HT-29 (cell line): ENCODE measurements around the gene UIMC1. TPM values are rescaled to one million over a fixed set of nuclear protein-coding genes. Genes with fewer than 3 reads are reported as not detected.

Experiments
- DNase-seq: peaks from one replicate; pipeline ENCODE4 v3.0.0-alpha.2; 2015; ENCODE audit warnings: low spot score
- total RNA-seq: library from RNA; depleted of rRNA; stranded (reverse); fragments of >200 nt; shearing (Covaris generic); gene quantifications from 2 replicates; pipeline ENCODE4 v1.2.3, GENCODE V29; 2014

UIMC1 gene
- total RNA-seq, 1 experiment from 2014 or later, result 24.1 TPM

DNA sequence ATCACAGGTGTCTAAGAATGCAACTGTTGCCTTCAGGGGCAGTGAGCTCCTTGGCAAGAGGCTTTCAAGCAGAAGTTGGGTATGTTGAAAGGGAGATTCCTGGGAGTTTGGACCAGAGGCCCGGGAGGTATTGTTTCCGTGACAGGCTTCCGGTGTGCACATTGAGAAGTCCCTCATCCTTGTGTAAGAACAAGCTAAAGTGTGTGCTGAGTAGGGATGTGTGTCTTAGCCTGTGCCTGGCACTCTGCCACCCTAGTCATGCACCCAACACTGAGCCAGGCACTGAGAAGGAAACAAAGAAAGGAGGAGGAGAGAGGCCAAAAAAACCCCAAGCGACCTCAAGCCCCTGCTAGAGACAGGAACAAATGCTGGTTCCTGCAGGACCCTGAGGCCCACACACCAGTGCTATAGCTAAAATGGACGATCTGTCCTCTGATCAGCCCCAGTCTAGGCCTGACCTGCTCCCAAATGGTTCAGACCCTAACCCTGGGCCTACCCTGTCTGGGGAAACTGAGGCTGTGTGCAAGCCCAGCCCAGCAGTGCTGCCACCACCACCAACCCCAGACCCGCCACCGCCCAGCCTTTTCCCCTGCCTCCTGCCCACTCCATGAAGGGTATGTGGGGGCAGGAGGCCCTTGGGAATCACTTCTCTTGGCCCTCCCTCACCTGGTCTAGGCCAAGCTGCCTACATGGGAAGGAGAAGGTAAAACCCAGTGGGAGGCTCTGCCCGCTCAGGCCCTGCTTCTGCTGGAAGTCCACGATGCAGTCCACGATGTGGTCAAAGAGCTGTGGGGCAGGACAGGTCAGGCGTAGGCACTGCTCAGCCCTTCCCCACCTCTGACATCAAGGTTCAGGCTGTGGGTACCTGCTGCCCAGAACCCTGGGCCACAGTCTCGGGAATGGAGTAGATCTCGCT, 120.0 kb downstream of the UIMC1 start:
- DNase-seq, result no peak

DNA sequence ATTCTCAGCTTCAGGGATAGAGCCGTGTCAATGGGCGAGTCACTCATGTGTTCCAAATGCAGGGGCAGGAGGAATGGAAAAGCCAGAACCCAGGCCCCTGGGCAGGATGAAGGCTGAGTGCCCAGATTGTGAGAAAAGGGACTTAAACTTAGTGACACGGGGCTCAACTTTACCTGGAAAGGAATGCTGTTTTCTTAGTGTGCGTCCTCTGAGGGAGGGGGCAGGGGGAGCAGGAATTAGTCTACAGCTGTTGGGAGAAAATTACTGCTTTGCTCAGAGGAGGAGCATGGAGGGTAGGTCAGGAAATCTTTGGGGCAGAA, 122.0 kb downstream of the UIMC1 start:
- no peak for DNase-seq

DNA sequence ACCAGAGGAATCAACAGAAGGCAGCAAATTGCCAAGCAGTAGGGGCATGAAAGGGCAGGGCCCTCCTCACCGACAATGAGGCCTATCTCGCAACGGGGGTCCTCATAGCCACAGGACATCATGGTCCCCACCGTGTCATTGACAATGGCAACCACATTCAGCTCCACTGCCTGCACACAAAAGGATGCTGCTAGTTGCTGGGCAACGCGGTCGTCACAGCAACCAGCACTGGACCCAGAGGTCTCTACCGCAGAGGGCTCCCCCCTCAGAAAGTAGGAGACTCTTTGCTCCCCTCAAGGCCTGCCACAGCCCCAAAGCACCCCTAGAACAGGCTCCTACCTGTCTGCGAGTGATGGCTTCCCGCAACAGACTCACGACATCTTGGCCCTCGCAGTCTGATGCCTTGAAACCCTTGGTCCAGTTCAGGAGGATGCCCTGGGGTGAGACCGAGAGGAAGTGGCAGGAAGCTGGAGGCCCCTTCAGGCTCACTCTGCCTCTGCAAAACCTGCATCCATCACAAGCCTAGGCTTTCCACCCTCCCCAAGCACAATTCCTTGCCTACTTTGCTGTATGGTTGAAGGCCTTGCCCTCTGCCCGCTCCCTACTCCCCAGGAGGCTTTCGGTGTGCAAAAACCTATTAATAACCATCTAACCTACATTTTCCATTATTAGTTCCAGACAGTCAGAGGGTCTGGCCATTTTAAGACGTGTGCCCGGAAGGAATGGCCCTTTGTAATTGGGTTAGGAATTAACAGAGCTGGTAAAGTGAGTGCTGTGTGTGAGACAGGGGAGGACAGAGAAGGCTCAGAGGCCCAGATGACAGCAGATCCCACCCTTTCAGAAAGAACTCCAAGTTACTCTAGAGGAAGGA, 122.6 kb downstream of the UIMC1 start:
- DNase-seq, result no peak

DNA sequence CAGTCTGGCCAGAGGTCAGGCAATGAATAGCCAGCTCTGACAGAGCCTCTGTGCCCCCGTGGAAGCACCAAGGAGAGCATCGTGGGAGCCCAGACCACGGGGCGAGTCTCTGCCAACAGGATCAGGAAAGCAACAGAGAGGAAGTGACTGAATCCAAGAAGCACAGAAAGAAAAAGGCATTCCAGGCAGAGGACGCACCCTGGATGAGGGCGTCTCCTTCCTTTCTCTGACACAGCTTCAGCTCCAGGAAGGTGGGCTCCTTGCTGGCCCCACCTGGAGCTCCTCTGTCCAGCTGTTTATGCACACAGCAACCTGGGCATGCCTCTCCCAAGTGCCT, 124.0 kb downstream of the UIMC1 start:
- no peak for DNase-seq

DNA sequence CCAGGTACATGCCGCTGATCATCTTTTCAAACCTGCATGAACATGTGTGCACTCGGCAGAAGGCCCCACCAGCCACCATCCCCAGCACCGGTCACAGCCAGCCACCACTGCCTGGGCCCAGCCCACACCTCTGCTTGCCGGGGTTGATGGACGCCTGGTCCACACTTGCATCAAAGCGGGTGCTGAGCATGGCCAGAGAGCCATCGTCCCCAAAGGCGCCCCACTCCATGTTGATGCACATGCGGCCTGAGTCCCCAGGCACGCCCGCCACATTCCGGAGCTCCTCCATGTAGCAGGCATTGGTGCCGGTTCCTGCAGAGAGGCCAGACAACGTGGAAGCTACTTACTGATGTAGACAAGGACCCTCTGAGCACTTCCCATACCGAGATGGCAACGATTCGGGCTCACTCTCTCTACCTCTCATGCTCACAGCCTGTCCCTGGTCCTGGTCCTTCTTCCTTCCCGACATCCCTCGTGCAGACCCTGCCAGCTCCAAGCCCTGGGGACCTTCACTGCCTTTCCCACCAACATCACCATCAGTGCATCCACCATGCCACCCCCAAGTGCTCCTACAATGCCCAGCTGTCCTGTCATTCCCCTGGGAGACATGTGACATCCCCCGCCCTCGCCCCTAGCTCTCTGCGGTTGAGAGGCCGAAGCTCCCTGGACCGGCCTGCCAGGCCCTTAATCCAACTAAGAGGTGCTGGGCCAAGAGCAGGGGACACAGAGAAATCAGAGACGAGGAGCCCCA, 124.6 kb downstream of the UIMC1 start:
- no peak for DNase-seq

DNA sequence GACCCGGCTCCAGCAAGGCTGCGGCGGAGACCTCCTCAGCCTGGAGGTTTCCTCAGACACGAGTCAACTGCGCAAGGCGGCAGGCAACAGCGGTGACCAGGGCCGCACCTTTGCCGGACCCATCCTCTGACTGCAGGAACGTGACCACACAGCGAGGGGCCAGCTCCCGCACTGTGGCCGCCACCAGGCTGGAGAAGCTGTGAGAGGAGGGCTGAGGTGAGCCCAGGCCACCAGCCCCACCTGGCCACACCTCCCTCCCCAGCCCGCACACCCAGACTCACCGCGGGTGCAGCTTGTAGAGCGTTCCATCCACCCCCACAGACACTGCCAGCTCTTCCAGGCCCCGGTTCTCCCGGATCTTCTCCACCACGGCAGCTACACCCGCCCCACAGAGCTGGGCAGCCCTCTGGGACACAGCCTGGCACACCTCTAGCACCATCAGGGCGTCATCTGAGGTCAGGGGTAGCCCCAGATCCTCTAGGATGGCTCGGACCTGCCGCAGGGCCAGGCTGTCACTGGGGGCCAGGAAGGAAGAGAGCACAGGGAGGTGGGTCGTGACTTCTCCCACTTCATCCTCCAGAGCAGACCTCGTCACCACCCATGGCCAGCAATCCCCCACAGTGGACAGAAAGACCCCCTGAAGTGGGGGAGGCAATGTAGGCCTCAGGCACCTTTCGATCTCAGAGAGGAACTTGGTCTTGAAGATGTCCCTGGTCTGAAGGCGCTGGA, 125.4 kb downstream of the UIMC1 start:
- no peak for DNase-seq

DNA sequence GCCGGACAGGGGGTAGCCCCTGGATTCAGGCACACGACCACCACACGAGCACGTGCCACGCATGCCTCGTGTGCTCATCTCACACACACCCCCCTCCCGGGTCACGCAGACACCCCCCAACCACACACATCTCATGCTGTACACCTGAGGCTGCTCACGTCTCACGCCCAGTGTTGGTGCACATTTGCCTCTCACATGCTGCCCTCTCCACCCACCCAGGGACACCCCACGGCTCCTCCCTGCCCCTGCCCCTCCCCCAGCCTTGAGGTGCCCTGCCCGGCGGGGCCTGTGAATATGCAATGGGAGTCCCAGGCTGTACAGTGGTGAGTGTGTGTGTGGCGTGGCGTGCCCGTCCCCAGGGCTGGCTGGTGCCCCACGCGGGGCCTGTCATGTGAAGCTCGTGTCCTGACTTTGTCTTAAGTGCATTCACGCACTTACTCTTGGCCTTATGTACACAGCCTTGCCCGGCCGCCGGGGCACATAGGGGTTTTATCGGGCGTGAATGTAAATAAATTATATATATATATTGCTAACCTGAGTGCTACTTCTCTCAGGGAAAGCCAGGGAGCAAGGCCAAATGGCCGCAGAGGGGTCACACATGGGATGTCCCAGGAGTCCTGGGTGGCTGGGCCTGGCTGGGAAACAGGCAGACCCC, 126.1 kb downstream of the UIMC1 start:
- no peak for DNase-seq

DNA sequence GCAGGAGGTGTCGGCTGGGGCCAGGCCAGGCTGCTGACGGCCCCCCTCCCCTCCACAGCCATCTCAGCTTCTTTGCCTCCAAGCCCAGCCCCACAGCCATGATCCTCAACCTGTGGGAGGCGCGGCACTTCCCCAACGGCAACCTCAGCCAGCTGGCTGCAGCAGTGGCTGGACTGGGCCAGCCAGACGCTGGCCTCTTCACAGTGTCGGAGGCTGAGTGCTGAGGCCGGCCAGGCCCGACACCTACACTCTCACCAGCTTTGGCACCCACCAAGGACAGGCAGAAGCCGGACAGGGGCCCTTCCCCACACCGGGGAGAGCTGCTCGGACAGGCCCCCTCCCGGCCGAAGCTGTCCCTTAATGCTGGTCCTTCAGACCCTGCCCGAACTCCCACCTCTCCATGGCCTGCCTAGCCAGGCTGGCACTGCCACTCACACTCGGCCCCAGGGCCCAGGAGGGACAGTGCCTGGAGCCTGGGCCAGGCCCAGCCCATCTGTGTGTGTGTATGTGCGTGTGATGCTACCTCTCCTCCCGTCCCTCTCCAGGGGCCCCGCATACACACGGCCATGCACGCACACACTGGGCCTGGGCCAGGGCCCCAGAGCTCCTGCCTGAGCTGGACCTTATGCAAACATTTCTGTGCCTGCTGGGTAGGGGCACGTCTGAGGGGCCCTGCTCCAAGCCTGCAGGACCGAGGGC, 126.8 kb downstream of the UIMC1 start:
- DNase-seq, result no peak

DNA sequence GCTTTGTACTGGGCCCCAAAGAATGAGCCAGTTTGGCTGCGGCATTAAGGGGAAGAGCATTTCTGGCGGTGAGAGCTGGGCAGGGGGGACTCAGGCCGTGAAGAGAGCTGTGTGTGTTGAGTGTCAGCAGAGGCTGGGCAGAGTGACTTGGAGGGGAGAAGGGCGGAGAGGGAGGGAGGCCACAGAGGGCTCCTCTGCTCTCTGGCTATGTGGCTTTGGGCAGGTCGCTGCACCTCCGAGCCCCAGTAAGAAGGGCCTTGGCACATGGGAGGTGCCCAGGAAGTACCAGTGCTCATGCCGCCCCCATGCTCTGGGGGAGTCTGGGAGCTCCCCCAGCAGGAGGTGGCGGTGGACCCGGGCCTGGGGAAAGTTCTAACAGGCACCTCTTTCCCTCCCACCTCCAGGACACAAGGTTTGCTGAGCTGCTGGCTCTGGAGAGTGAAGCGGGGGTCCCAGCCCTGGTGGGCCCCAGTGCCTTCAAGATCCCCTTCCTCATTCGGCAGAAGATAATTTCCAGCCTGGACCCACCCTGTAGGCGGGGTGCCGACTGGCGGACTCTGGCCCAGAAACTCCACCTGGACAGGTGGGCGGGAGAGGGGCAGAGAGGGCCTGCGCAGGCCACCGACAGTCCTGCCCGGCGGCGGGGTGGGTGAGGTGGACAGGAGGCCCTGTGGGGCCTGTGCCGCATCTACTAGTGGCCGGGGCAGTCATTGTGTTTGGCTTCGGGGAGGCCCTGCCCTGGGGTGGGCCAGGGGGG, 127.5 kb downstream of the UIMC1 start:
- DNase-seq, result no peak

DNA sequence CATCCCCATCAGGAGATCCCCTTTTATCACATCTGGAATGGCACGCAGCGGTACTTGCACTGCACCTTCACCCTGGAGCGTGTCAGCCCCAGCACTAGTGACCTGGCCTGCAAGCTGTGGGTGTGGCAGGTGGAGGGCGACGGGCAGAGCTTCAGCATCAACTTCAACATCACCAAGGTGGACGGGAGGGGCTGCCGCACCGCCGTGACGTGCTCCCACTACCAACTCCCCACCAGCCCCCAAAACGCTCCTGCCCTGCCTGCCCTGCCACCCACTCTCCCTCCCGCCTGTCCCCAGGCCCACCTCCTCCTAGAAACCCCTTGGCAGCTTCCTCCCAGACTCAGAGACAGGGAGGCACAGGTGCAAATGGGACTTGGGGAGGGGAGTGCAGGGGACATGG, 128.1 kb downstream of the UIMC1 start:
- no peak for DNase-seq

DNA sequence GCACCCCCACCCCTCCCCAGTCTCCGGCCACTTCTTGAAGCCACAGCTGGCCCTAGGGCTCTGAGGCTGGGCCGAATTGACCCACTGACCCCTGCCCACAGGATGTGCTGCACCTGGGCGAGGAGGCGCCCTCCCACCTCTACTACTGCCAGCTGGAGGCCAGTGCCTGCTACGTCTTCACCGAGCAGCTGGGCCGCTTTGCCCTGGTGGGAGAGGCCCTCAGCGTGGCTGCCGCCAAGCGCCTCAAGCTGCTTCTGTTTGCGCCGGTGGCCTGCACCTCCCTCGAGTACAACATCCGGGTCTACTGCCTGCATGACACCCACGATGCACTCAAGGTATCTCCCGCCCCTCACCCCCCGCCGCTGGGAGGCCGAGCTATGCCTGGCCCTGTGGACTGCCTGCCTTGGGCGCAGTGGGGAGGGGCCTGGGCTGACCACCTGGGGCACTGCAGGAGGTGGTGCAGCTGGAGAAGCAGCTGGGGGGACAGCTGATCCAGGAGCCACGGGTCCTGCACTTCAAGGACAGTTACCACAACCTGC, 128.7 kb downstream of the UIMC1 start:
- DNase-seq, result no peak

DNA sequence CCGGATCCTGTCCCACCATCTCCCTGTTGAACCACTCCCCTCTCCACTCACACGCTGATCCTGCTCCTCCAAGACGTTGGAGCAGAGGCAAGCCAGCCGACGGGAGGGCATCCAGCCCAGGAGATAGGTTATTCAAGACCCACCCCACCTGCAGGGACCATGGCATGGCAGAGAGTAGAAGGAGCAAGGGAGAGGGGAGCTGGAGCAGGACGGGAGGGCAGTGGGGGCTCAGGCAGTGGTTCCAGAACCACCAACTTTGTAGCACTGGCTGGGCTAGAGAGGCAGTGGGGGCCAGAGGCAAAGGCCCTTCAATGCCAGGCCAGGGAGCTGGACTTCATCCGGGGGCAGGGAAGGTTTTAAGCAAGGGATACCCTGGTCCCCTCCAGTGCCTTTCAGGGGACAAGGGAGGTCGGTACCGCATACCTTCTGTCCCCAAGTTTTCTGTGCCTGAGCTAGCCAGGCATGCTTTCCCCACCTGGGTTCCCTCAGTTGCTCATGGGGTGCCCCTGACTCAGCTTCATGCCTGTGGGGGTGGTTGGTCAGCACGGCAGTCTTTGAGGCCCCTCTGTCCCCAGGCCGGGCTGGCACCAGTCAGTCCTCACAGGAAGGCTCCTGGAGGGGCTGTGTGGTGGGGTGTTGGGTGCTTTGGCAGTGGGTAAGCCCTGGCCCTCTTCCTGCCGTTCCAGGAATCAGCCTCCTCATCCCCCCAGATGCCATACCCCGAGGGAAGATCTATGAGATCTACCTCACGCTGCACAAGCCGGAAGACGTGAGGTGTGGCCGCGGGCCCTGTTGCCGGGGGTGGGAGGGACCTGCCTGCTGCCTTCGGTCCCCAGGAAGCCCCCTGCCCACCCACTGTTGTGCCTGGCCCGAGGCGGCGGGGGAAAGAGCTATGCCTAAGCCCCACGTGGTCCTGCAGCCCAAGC, 129.8 kb downstream of the UIMC1 start:
- no peak for DNase-seq

DNA sequence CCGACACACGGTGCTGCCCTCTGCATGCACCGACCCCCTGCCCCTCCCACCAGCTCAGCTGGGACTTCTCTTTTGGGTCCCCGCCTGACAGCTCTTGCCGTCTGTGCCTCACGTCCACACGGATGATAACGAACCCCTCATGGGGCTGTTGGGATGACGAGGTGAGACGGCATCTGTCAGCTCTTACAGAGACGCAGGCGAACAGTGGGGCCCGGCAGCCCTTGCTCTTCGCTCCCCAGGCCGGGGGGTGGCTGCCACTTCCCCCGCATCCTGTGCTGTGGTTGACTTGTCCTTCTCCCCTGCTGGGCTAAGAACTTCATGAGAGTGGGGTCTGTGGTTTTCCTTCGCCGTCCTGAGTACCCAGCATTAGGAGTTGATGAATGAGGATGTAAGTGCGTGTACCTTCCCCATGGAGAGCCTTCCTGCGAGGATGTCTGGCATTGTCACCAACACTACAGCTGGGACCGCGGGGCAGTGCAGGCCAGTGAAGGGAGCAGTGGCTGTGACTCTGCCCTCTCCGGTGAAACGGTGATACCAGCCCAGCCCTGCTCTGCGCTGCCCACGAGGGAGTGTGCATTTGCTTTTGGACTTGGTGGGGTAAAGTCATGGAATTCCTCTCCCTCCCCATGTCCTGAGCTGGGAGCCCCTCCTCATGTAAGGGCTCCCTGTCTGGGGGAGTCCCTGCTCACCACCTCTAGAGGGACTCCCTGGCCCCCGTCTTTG, 130.6 kb downstream of the UIMC1 start:
- DNase-seq, result no peak

DNA sequence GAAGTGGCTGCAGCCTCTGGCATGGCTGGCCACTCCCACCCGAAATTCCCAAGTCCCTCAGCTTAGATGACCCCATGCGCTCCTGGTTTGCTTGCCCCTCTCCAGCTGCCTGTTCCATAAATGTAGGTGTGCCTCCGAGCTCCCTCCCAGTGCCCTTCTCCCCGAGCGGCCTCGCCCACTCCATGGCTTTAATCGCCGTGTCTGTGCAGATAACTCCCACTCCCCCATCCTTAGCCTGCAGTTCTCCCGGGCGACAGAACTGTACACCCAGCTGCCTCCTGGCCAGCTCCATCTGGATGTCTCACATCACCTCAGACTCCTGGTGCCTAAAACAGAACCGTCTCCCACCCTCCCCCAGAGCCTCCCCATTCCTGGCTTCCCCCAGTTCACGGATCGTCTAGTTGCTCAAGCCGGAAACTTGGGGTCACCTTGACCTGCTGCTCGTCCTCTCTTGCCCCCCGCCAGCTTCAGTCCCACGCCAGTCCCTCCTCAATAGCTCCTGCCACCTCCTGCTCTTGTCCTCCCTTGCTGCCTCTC, 131.5 kb downstream of the UIMC1 start:
- no peak for DNase-seq

DNA sequence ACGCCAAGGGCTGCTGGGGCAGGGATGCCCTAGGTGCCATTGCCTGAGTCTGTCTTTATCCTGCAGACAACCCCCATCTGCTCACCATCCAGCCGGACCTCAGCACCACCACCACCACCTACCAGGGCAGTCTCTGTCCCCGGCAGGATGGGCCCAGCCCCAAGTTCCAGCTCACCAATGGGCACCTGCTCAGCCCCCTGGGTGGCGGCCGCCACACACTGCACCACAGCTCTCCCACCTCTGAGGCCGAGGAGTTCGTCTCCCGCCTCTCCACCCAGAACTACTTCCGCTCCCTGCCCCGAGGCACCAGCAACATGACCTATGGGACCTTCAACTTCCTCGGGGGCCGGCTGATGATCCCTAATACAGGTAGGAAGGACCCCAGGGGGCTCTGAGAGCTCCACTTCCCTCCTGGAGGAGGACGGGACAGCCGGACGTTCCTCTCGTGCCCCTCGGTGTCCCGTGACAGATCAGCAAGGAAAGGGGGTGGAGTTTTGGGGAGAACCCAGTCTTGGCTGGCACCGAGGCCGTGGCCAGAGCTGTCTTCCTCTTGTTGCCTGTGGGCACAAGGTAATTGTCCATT, 132.3 kb downstream of the UIMC1 start:
- DNase-seq, result no peak

DNA sequence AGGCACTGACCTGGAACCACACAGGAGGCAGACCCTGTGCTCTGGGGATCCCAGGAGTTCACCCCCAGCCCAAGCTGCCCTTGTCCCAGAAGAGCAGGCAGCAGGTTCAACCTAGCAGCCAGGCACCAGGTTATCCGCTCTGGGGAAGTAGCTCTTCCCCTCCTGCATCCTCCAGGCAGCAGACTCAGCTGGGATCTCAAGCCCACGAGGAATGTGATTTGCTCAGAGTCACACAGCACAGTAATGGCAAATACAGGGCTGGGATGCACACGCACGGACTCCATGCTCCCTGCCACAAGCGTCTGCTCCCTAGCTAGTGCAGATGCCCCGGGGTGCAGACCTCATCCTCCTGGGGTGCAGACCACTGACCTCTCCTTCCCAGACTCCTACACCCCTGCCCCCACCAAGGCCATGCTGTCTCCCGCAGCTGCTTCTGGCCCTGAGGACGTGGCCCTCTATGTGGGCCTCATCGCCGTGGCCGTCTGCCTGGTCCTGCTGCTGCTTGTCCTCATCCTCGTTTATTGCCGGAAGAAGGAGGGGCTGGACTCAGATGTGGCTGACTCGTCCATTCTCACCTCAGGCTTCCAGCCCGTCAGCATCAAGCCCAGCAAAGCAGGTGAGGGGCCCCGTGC, 132.9 kb downstream of the UIMC1 start:
- no peak for DNase-seq
